NCI-H1436 treated with DMSO at 0.1 percent for 48 hours (cell line): ENCODE data around the gene KRTAP3-2.
"Not testable (repeated sequence)": the region's sequence is repeated elsewhere in the genome, so short reads cannot be mapped to it uniquely, and the experiment has no call there.

Source experiments
- DNase-seq: peaks from one replicate; lab custom pipeline; 2025; lab: John Stamatoyannopoulos, UW

Gene KRTAP3-2

GRCh38 chr17:40999563-40999962, at the start of gene KRTAP3-2:
Gene KRTAP3-2, minus strand, starts transcription at chr17:40999906. Its CDS starts 53 bp downstream, at chr17:40999853.
- DNase-seq = not testable (repeated sequence)

GRCh38 chr17:41049110-41049509, 49.4 kb upstream of the KRTAP3-2 start:
- DNase-seq = no peak

- DNase-seq = no peak
Measured at GRCh38 chr17:41048441-41048840, 48.7 kb upstream of the KRTAP3-2 start.

GRCh38 chr17:41046735-41047465, 47.2 kb upstream of the KRTAP3-2 start, which contains the start of gene KRTAP2-1:
Gene KRTAP2-1, minus strand, starts transcription at chr17:41047316. Its CDS starts 49 bp downstream, at chr17:41047267.
- DNase-seq = not testable (repeated sequence)

GRCh38 chr17:41042953-41043352, 43.2 kb upstream of the KRTAP3-2 start:
- no peak for DNase-seq

- not testable (repeated sequence) for DNase-seq
Measured at GRCh38 chr17:41040783-41041571, 41.3 kb upstream of the KRTAP3-2 start, which contains the start of gene KRTAP1-1. Gene KRTAP1-1, minus strand, starts transcription at chr17:41041450. Its CDS starts 53 bp downstream, at chr17:41041397.

GRCh38 chr17:41037853-41038350, 38.2 kb upstream of the KRTAP3-2 start:
- no peak for DNase-seq

- DNase-seq = not testable (repeated sequence)
Measured at GRCh38 chr17:41034346-41034935, 34.7 kb upstream of the KRTAP3-2 start, which contains the start of gene KRTAP1-3. Gene KRTAP1-3, minus strand, starts transcription at chr17:41034874. Its CDS starts 53 bp downstream, at chr17:41034821.

GRCh38 chr17:41029633-41030245, 30.0 kb upstream of the KRTAP3-2 start, which contains the start of gene KRTAP1-4:
Gene KRTAP1-4, minus strand, starts transcription at chr17:41030195. Its CDS starts 117 bp downstream, at chr17:41030078.
- no peak for DNase-seq

- DNase-seq = no peak
Measured at GRCh38 chr17:41026715-41027471, 27.2 kb upstream of the KRTAP3-2 start, which contains the start of gene KRTAP1-5. Gene KRTAP1-5, minus strand, starts transcription at chr17:41027208. Its CDS starts 53 bp downstream, at chr17:41027155.

- DNase-seq = no peak
Measured at GRCh38 chr17:41024697-41025096, 25.0 kb upstream of the KRTAP3-2 start.

- no peak for DNase-seq
Measured at GRCh38 chr17:41020336-41020735, 20.6 kb upstream of the KRTAP3-2 start.

GRCh38 chr17:41019415-41019814, 19.7 kb upstream of the KRTAP3-2 start:
- DNase-seq = no peak

GRCh38 chr17:41018541-41018940, 18.8 kb upstream of the KRTAP3-2 start:
- DNase-seq = no peak

GRCh38 chr17:41016578-41017215, 17.0 kb upstream of the KRTAP3-2 start:
- no peak for DNase-seq

- DNase-seq = no peak
Measured at GRCh38 chr17:41015454-41015853, 15.7 kb upstream of the KRTAP3-2 start.

- DNase-seq = peak; percentile 66
Measured at GRCh38 chr17:41013606-41014005, 13.9 kb upstream of the KRTAP3-2 start.

- DNase-seq = no peak
Measured at GRCh38 chr17:41013181-41013580, 13.5 kb upstream of the KRTAP3-2 start.

GRCh38 chr17:41012326-41013120, 12.8 kb upstream of the KRTAP3-2 start:
- DNase-seq = no peak
